Esophagus muscularis mucosa (tissue), 4 donors: ENCODE measurements around the gene QPCTL. TPM values are rescaled to one million over a fixed set of nuclear protein-coding genes. Genes with fewer than 3 reads are reported as not detected.
"Not testable (repeated sequence)": the region's sequence is repeated elsewhere in the genome, so short reads cannot be mapped to it uniquely, and the experiment has no call there.

Experiments used
- DNase-seq: peaks from one replicate; pipeline ENCODE4 v3.0.0-alpha.2; 2017; ENCODE audit errors: extremely low spot score
- H3K27ac ChIP-seq, 4 donors: fragments of 200-600 bp; sonication (generic); replicated peaks in 1 of 4; 1 replicate in 3 of 4; 2 replicates in 1 of 4; pipeline ENCODE4 v1.5.1; 2016 to 2019; ENCODE audit warnings: mild to moderate bottlenecking in 1 of 4
- H3K27me3 ChIP-seq, 4 donors: fragments of 200-600 bp; sonication (generic); one replicate each; pipeline versions ENCODE4 v1.5.1 to v1.6.0; 2016 to 2019
- H3K36me3 ChIP-seq, 4 donors: fragments of 200-600 bp; sonication (generic); one replicate each; pipeline ENCODE4 v1.5.1; 2016 to 2019
- H3K4me1 ChIP-seq, 4 donors: fragments of 200-600 bp; sonication (generic); one replicate each; pipeline ENCODE4 v1.5.1; 2016 to 2019
- H3K4me3 ChIP-seq, 4 donors: fragments of 200-600 bp; sonication (generic); 1 replicate in 2 of 4; 2 replicates in 2 of 4; pipeline ENCODE4 v1.5.1; 2016 to 2019; ENCODE audit warnings: mild to moderate bottlenecking in 4 of 4, moderate library complexity in 1 of 4
- H3K9me3 ChIP-seq, 4 donors: fragments of 200-600 bp; sonication (generic); 1 replicate in 3 of 4; 2 replicates in 1 of 4; pipeline ENCODE4 v1.5.1; 2016 to 2019
- CTCF ChIP-seq, 3 experiments: fragments of 200-600 bp in 2 of 3; fragments of 450-650 bp in 1 of 3; sonication (generic) in 2 of 3; IDR thresholded peaks; one replicate each; pipeline ENCODE4 v1.5.1; 2017 to 2019; ENCODE audit warnings: antibody characterized with exemption in 3 of 3, mild to moderate bottlenecking in 2 of 3, moderate library complexity in 1 of 3
- EP300 ChIP-seq: sonication (generic); formaldehyde crosslinking; IDR thresholded peaks from one replicate; pipeline ENCODE4 v1.6.1; 2017; ENCODE audit warnings: antibody characterized with exemption
- POLR2A ChIP-seq: fragments of 450-650 bp; IDR thresholded peaks from one replicate; pipeline ENCODE4 v1.6.1; 2017; ENCODE audit warnings: antibody characterized with exemption, moderate library complexity, mild to moderate bottlenecking, low read depth
- POLR2AphosphoS5 ChIP-seq, 2 donors: sonication (generic); formaldehyde crosslinking; IDR thresholded peaks; one replicate each; pipeline ENCODE4 v1.6.1; 2017; ENCODE audit warnings: antibody characterized with exemption in 2 of 2
- WGBS: methylation state at CpG from one replicate; pipeline ENCODE4 v1.1.5; 2018; 5-methylcytosine and 5-hydroxymethylcytosine counted together
- intact Hi-C: fragments of 100-400 bp; cut with DNase I; formaldehyde crosslinking; loops from one replicate; pipeline ENCODE4 v1.15.1; 2023
- total RNA-seq, 4 donors: library from RNA; depleted of rRNA; stranded (reverse); fragments of >200 nt; gene quantifications; one replicate each; pipeline versions ENCODE4 v1.1.0 to v1.2.1, GENCODE V29; 2016

QPCTL gene
- total RNA-seq, 4 donors from 2014 or later: 4.6 to 6.8 (median 6.0) TPM

GRCh38 chr19:45681391-45682015 lies 11.0 kb upstream of the QPCTL start:
- TF ChIP-seq CTCF (IDR thresholded peaks at IDR 0.05): peak in 2 of 3 experiments; percentile 97 to 98
- TF ChIP-seq POLR2A: no peak
- peak; percentile 35 to 76 for TF ChIP-seq POLR2AphosphoS5 (IDR thresholded peaks at IDR 0.05)
- no peak for TF ChIP-seq EP300
- intact Hi-C loops: loop anchor here (5.0 kb wide), 1 partner anchor 39 kb away; no protein-coding TSS in a partner anchor
- peak overlapping the region; percentile 73 to 83 (median 76) for H3K27ac ChIP-seq
- peaks cover 12 to 39% (median 31%) of the 10 kb centered on the region in 4 donors for H3K27me3 ChIP-seq
- H3K4me1 ChIP-seq: peaks cover 22 to 31% (median 30%) of the 10 kb centered on the region in 4 donors
- H3K36me3 ChIP-seq: peaks cover 15 to 31% (median 22%) of the 10 kb centered on the region in 4 donors
- WGBS: 13% methylated on average over 16 of the region's 51 CpGs
- H3K9me3 ChIP-seq: no peaks in the 10 kb centered on the region
- H3K4me3 ChIP-seq: peak overlapping the region; percentile 48 to 62 (median 51)
- DNase-seq: peak; percentile 96

- intact Hi-C loops: loop anchor here (5.0 kb wide), 1 partner anchor 40 kb away; no protein-coding TSS in a partner anchor
- peaks cover 12 to 33% (median 25%) of the 10 kb centered on the region in 4 donors for H3K27me3 ChIP-seq
- no peak for DNase-seq
- peaks cover 18 to 26% (median 25%) of the 10 kb centered on the region in 4 donors for H3K4me1 ChIP-seq
- 75% methylated on average over 8 of the region's 8 CpGs for WGBS
- H3K9me3 ChIP-seq: no peaks in the 10 kb centered on the region
- H3K36me3 ChIP-seq: peaks cover 21 to 37% (median 28%) of the 10 kb centered on the region in 4 donors
- peak overlapping the region; percentile 73 to 83 (median 76) for H3K27ac ChIP-seq
- H3K4me3 ChIP-seq: peak overlapping the region; percentile 48 to 62 (median 51)
- TF ChIP-seq CTCF (IDR thresholded peaks at IDR 0.05) (no peak), POLR2A (no peak), EP300 (no peak), POLR2AphosphoS5 (IDR thresholded peaks at IDR 0.05) (no peak)
Measured at GRCh38 chr19:45682117-45682516, 10.3 kb upstream of the QPCTL start.

- no peak overlapping the region for H3K27ac ChIP-seq
- peaks cover 29 to 45% (median 36%) of the 10 kb centered on the region in 4 donors for H3K36me3 ChIP-seq
- H3K27me3 ChIP-seq: peaks cover 5 to 25% (median 17%) of the 10 kb centered on the region in 4 donors
- H3K4me1 ChIP-seq: peaks cover 10 to 18% (median 17%) of the 10 kb centered on the region in 4 donors
- 69% methylated on average over 5 of the region's 5 CpGs for WGBS
- no peaks in the 10 kb centered on the region for H3K9me3 ChIP-seq
- intact Hi-C loops: loop anchor here (5.0 kb wide), 1 partner anchor 41 kb away; no protein-coding TSS in a partner anchor
- no peak overlapping the region for H3K4me3 ChIP-seq
- no peak for DNase-seq
- TF ChIP-seq POLR2A (no peak), EP300 (no peak), CTCF (IDR thresholded peaks at IDR 0.05) (no peak), POLR2AphosphoS5 (IDR thresholded peaks at IDR 0.05) (no peak)
Measured at GRCh38 chr19:45682908-45683307, 9.6 kb upstream of the QPCTL start.

GRCh38 chr19:45685045-45685444 lies 7.4 kb upstream of the QPCTL start:
- H3K27me3 ChIP-seq, DNase-seq, H3K4me3 ChIP-seq, H3K9me3 ChIP-seq, intact Hi-C loops, H3K27ac ChIP-seq: not testable (repeated sequence)
- H3K36me3 ChIP-seq: peaks cover 35 to 57% (median 47%) of the 10 kb centered on the region in 4 donors
- peaks cover 9 to 16% (median 15%) of the 10 kb centered on the region in 4 donors for H3K4me1 ChIP-seq
- WGBS: 86% methylated on average over 11 of the region's 11 CpGs

- H3K36me3 ChIP-seq: peaks cover 35 to 57% (median 47%) of the 10 kb centered on the region in 4 donors
- TF ChIP-seq CTCF (IDR thresholded peaks at IDR 0.05) (no peak), POLR2AphosphoS5 (IDR thresholded peaks at IDR 0.05) (no peak), EP300 (no peak), POLR2A (no peak)
- no peak overlapping the region for H3K4me3 ChIP-seq
- intact Hi-C loops: no loop called here
- H3K27me3 ChIP-seq: no peaks in the 10 kb centered on the region
- peaks cover 7 to 15% (median 12%) of the 10 kb centered on the region in 4 donors for H3K4me1 ChIP-seq
- WGBS: 87% methylated on average over 9 of the region's 9 CpGs
- no peak overlapping the region for H3K27ac ChIP-seq
- DNase-seq: no peak
- no peaks in the 10 kb centered on the region for H3K9me3 ChIP-seq
Measured at GRCh38 chr19:45687599-45687998, 4.9 kb upstream of the QPCTL start.
